ENCODE measurements around the gene MACO1.

- TF ChIP-seq ARID4A (CRISPR knock-in tag; IDR thresholded peaks at IDR 0.05; ENCODE audit: borderline replicate concordance) (no peak), ZNF225 (CRISPR knock-in tag; IDR thresholded peaks at IDR 0.05) (no peak), ETS1 (CRISPR knock-in tag; IDR thresholded peaks at IDR 0.05) (no peak), FOXM1 (CRISPR knock-in tag; IDR thresholded peaks at IDR 0.05) (no peak)
These were observed 84.3 kb downstream of the MACO1 start for GRCh38 chr1:25515033-25515432.

All from HepG2 (cell line).